Islet of Langerhans (tissue), 1 donor: Measurements from ENCODE around the gene SPG7.

Experiments used
- FAIRE-seq: peaks from one replicate; lab custom pipeline; 2011; peaks lifted over from hg19 to GRCh38; lab: Jason Lieb, UNC

SPG7 gene

GRCh38 chr16:89601906-89602272 lies 93.7 kb downstream of the SPG7 start:
- no peak for FAIRE-seq

GRCh38 chr16:89602273-89602951 lies 94.2 kb downstream of the SPG7 start:
- no peak for FAIRE-seq

DNA sequence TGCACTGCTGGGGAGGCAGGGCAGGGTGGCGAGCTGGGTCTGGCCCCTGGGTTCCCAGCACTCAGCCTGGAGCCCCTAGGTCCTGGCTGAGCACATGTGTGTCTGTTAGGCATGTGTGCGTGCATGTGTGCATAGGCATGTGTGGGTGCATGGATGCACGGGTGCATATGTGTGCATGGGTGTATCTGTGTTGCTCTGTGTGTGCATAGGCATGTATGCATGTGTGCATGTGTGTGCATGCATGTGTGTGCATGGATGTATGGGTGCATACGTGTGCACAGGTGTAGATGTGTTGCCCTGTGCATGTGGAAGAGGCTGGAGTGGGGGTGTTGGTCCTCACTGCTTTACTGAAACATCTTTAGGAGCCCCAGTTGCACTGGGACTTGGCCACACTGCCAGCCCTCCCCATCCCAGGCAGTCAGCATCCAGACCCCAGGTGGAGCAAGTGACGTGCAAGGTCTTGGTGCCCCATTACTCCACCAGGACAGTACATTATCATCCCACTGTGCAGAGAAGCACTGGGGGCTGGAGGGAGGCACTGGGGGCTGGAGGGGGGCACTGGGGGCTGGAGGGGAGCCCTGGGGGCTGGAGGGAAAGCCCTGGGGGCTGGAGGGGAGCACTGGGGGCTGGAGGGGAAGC lies 94.9 kb downstream of the SPG7 start:
- FAIRE-seq, result no peak

DNA sequence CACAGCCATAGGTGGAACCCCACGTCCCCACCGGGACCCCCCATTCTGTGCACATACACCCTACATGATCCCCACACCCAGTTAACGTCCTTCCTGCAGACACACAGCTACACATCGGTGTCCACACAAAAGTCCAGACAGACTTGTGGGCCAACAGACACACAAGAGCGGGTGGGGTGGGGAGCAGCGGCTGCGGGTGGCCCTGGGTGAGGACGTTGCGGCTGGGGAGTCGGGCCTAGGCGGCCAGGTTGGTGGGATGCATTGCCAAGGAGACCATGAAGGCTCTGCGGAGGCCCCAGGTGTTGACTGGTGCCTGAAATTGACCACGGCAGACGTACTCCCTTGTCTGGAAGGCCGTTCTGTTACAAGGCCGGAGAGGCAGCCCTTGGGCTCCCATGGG lies 96.6 kb downstream of the SPG7 start:
- FAIRE-seq, result no peak

DNA sequence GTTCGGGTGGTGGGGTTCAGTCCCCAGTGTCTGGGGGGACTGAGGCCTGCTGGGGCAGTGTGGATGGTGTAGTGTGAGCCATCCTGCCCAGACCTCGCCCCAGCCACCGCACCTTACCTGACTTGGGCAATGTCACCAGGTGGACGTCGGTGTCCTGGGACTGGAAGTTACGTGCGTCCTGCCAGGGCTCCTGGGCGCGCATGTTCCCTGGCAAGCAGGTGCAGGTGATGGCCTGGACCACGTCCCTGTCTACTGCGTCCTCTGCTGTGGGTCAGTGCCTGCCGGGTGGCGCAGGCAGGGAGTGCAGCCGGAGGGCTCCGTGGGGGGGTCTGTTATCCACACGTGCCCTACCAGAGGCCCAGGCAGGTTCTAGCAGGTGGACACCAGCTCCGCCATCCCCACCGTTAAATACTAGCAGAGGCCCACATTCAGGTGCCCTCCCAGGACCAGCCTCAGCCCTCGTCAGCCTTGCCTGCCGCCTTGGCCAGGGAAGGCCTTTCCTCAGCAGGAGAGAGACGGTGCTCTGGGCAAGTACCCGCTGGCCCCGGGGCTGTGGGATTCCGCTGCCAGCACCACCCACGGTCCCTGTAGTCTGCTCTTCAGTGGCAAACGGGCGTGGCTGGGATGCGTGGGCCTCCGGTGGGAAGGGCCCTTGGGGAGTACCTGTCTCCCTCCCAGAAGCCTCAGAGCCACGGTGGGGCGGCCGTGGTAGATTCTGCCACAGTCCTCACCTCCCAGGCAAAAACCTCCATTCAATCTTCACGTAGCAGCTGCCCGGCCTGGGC lies 97.2 kb downstream of the SPG7 start:
- no peak for FAIRE-seq

DNA sequence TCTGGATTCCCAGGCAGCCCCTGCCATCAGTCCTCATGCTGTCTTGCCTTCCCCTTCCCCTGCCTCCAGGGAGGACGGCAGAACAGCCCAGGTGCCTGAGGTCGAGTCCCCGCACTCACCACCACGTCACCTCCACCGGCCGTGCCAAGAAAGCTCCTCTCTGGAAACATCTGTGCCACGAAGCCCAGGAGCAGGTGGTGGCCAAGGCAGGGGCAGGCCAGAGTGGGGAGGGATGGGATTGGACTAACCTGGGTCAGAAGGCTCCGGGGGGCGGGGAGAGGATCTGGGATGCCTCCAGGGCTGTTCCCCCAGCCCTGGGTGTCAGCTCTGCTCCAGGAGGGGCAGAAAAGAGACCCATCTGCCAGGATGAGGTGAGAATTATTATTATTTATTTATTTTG lies 97.8 kb downstream of the SPG7 start:
- FAIRE-seq, result no peak
